Measurements from ENCODE around the gene CNPY1. TPM values are rescaled to one million over a fixed set of nuclear protein-coding genes. Genes with fewer than 3 reads are reported as not detected.

The CNPY1 gene
- total and polyA plus RNA-seq, 9 of the 15 experiments (the other 6 are each of a cell fraction or from before 2014, with no cell fraction given), result not detected

GRCh38 chr7:155511702-155511996, 34.7 kb downstream of the CNPY1 start:
- Histone ChIP-seq H2AFZ (ENCODE audit: low read depth, low read length) (no peak overlapping the region), H3K4me1 (replicated peaks in 1 of 2; ENCODE audit: control insufficient read depth in 2 of 2, insufficient read depth in 2 of 2, low read length in 2 of 2) (peaks cover 0 to 7% of the 10 kb centered on the region in 2 experiments; a peak in 1 of 5 replicates), H3K36me3 (ENCODE audit: control insufficient read depth, insufficient read depth, low read length) (no peaks in the 10 kb centered on the region), H3K9ac (ENCODE audit: insufficient read depth in 1 of 2, low read depth in 2 of 2, low read length in 2 of 2) (no peak overlapping the region), H3K4me3 (no peak overlapping the region), H3K9me3 (replicated peaks; ENCODE audit: control insufficient read depth, insufficient read depth, low read depth, low read length) (no peaks in the 10 kb centered on the region), H3K27ac (ENCODE audit: extremely low read depth, low read depth, low read length) (no peak overlapping the region), H4K20me1 (replicated peaks; ENCODE audit: control insufficient read depth, insufficient read depth, low read length) (peaks cover 7% of the 10 kb centered on the region; the same call in 1 of the 2 replicates), H3K27me3 (ENCODE audit: control insufficient read depth in 2 of 2, insufficient read depth in 2 of 2, low read length in 2 of 2) (peaks cover 59 to 62% of the 10 kb centered on the region in 2 experiments), H3K4me2 (ENCODE audit: insufficient read depth, low read length) (no peak overlapping the region), H3K9me1 (ENCODE audit: control insufficient read depth, insufficient read depth, low read length) (no peaks in the 10 kb centered on the region), H3K79me2 (ENCODE audit: control insufficient read depth, insufficient read depth, low read length) (no peaks in the 10 kb centered on the region)
- DNase-seq (ENCODE audit: extremely low read depth in 1 of 4, low spot score in 3 of 4) (no peak), FAIRE-seq (no peak), ATAC-seq (no peak)
- intact Hi-C loops (cut with micrococcal nuclease), result no loop called here
- ChIA-PET POLR2A (interaction anchor here (1.1 kb wide), 1 partner anchor 19 kb away, joined by 3 read pairs; no protein-coding TSS in a partner anchor), CTCF (ENCODE audit: low intra/inter-chr PET ratio) (no interaction called here)
- 3% methylated on average over 5 of the region's 5 CpGs for WGBS (ENCODE audit: insufficient coverage, low coverage, missing lambda C conversion rate)
- in situ Hi-C loops (cut with MboI), result no loop called here
- BruUV-seq (replicated peaks), result no TSS peak
- no peak for TF ChIP-seq SREBF1 (IDR thresholded peaks at IDR 0.05; ENCODE audit: borderline replicate concordance, low read depth, low read length)
- TF ChIP-seq, protein P1, sequence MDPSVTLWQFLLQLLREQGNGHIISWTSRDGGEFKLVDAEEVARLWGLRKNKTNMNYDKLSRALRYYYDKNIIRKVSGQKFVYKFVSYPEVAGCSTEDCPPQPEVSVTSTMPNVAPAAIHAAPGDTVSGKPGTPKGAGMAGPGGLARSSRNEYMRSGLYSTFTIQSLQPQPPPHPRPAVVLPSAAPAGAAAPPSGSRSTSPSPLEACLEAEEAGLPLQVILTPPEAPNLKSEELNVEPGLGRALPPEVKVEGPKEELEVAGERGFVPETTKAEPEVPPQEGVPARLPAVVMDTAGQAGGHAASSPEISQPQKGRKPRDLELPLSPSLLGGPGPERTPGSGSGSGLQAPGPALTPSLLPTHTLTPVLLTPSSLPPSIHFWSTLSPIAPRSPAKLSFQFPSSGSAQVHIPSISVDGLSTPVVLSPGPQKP (CRISPR knock-in tag; IDR thresholded peaks at IDR 0.05), result no peak
- TF ChIP-seq OTX1 (CRISPR knock-in tag; IDR thresholded peaks at IDR 0.05), result no peak
- no peak for TF ChIP-seq MITF (IDR thresholded peaks at IDR 0.05)
- no peak for TF ChIP-seq CREB1 (IDR thresholded peaks at IDR 0.05)
- TF ChIP-seq CREB1 (CRISPR knock-in tag; IDR thresholded peaks at IDR 0.05), result no peak
- no peak for TF ChIP-seq PHTF2 (CRISPR knock-in tag; IDR thresholded peaks at IDR 0.05)
- TF ChIP-seq ZFX (CRISPR knock-in tag; IDR thresholded peaks at IDR 0.05), result no peak
- TF ChIP-seq, protein P2, sequence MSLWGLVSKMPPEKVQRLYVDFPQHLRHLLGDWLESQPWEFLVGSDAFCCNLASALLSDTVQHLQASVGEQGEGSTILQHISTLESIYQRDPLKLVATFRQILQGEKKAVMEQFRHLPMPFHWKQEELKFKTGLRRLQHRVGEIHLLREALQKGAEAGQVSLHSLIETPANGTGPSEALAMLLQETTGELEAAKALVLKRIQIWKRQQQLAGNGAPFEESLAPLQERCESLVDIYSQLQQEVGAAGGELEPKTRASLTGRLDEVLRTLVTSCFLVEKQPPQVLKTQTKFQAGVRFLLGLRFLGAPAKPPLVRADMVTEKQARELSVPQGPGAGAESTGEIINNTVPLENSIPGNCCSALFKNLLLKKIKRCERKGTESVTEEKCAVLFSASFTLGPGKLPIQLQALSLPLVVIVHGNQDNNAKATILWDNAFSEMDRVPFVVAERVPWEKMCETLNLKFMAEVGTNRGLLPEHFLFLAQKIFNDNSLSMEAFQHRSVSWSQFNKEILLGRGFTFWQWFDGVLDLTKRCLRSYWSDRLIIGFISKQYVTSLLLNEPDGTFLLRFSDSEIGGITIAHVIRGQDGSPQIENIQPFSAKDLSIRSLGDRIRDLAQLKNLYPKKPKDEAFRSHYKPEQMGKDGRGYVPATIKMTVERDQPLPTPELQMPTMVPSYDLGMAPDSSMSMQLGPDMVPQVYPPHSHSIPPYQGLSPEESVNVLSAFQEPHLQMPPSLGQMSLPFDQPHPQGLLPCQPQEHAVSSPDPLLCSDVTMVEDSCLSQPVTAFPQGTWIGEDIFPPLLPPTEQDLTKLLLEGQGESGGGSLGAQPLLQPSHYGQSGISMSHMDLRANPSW (CRISPR knock-in tag; IDR thresholded peaks at IDR 0.05), result no peak
- no peak for TF ChIP-seq SMARCE1 (IDR thresholded peaks at IDR 0.05)
- TF ChIP-seq CBFA2T3 (IDR thresholded peaks at IDR 0.05), result no peak
- TF ChIP-seq NR2C2 (CRISPR knock-in tag; IDR thresholded peaks at IDR 0.05), result no peak
- TF ChIP-seq NR2C2 (tag; IDR thresholded peaks at IDR 0.05), result no peak
- no peak for TF ChIP-seq CXXC5 (CRISPR knock-in tag; IDR thresholded peaks at IDR 0.05)
- TF ChIP-seq NFYB (IDR thresholded peaks at IDR 0.05; ENCODE audit: extremely low read depth, insufficient read length), result no peak
- TF ChIP-seq TCF7 (IDR thresholded peaks at IDR 0.05; ENCODE audit: borderline replicate concordance), result no peak
- TF ChIP-seq THRA (IDR thresholded peaks at IDR 0.05), result no peak
- TF ChIP-seq STAT5A (IDR thresholded peaks at IDR 0.05; ENCODE audit: borderline replicate concordance, low read length), result no peak

All from K562 (cell line).